K562 (cell line): ENCODE data around the gene BCAS4. TPM values are rescaled to one million over a fixed set of nuclear protein-coding genes. Genes with fewer than 3 reads are reported as not detected.

ENCODE experiments used
- ATAC-seq: fragments of 200-7000 bp; cut with Tn5 transposase; 3 replicates; pipeline ENCODE4 v1.9.1; 2020; ENCODE audit warnings: moderate library complexity
- BruUV-seq: library from RNA; stranded (reverse); fragments of 400-500 nt; replicated peaks from 2 replicates; lab custom pipeline; 2021; lab: Mats Ljungman, UMichigan
- CTCF ChIA-PET: fragments of 300-600 bp; formaldehyde crosslinking; extraction: SDS; loops from one replicate; lab custom pipeline; 2021; ENCODE audit warnings: low intra/inter-chr PET ratio; lab: Yijun Ruan, JAX
- POLR2A ChIA-PET: fragments of 300-600, 350-650 bp; sonication (Branson Sonifier 250); formaldehyde crosslinking; extraction: SDS; loops from one replicate; lab custom pipeline; 2021; ENCODE audit warnings: antibody characterized with exemption, inconsistent platforms; lab: Yijun Ruan, JAX
- DNase-seq, 4 experiments: peaks; one replicate each; pipeline versions ENCODE4 v3.0.0 to v3.0.0-alpha.2; 2011 to 2018; ENCODE audit warnings: low spot score in 3 of 4, mixed read lengths in 3 of 4; ENCODE audit errors: extremely low read depth in 1 of 4
- FAIRE-seq: peaks from 2 replicates; lab custom pipeline; 2011; peaks lifted over from hg19 to GRCh38; lab: Jason Lieb, UNC
- H2AFZ ChIP-seq: 2 replicates; pipeline ENCODE4 v1.6.0; 2011; ENCODE audit warnings: low read depth, low read length, control low read depth, inconsistent platforms
- H3K27ac ChIP-seq: fragments of 200-600 bp; 3 replicates; pipeline ENCODE4 v1.8.0; 2011; ENCODE audit warnings: low read depth, mild to moderate bottlenecking, control low read depth, inconsistent platforms, low read length, moderate library complexity, mixed read lengths; ENCODE audit errors: extremely low read depth
- H3K27me3 ChIP-seq, 2 experiments: fragments of 300-600 bp in 1 of 2; 2 replicates in 1 of 2; 3 replicates in 1 of 2; pipeline versions ENCODE4 v1.6.0 to v1.8.0; 2011; ENCODE audit warnings: inconsistent platforms in 2 of 2, low read length in 2 of 2, mild to moderate bottlenecking in 1 of 2, mixed read lengths in 1 of 2, moderate library complexity in 1 of 2; ENCODE audit not compliant: control insufficient read depth in 2 of 2, insufficient read depth in 2 of 2
- H3K36me3 ChIP-seq: fragments of 300-600 bp; 3 replicates; pipeline ENCODE4 v1.8.0; 2011; ENCODE audit warnings: mild to moderate bottlenecking, low read length, inconsistent platforms; ENCODE audit not compliant: control insufficient read depth, insufficient read depth
- H3K4me1 ChIP-seq, 2 experiments: fragments of 200-600 bp in 1 of 2; replicated peaks in 1 of 2; 2 replicates in 1 of 2; 3 replicates in 1 of 2; pipeline versions ENCODE4 v1.5.1 to v1.8.0; 2011; ENCODE audit warnings: inconsistent platforms in 2 of 2, low read length in 2 of 2, mild to moderate bottlenecking in 1 of 2, mixed read lengths in 1 of 2, moderate library complexity in 1 of 2; ENCODE audit not compliant: control insufficient read depth in 2 of 2, insufficient read depth in 2 of 2
- H3K4me2 ChIP-seq: 2 replicates; pipeline ENCODE4 v1.6.1; 2011; ENCODE audit warnings: low read length, control low read depth, inconsistent platforms, mixed read lengths; ENCODE audit not compliant: insufficient read depth
- H3K4me3 ChIP-seq: fragments of 200-600 bp; sonication (generic), shearing (Covaris generic); 2 replicates; pipeline ENCODE4 v1.5.1; 2016; ENCODE audit warnings: control low read depth, inconsistent platforms
- H3K79me2 ChIP-seq: fragments of 200-600 bp; 3 replicates; pipeline ENCODE4 v1.8.0; 2011; ENCODE audit warnings: low read length, inconsistent platforms; ENCODE audit not compliant: control insufficient read depth, insufficient read depth
- H3K9ac ChIP-seq, 2 experiments: 2 replicates each; pipeline versions ENCODE4 v1.6.0 to v1.6.1; 2011; ENCODE audit warnings: low read depth in 2 of 2, low read length in 2 of 2, control low read depth in 1 of 2, inconsistent platforms in 1 of 2, mild to moderate bottlenecking in 1 of 2, mixed read lengths in 1 of 2; ENCODE audit not compliant: insufficient read depth in 1 of 2
- H3K9me1 ChIP-seq: one replicate; pipeline ENCODE4 v1.6.0; 2011; ENCODE audit warnings: inconsistent platforms, mild to moderate bottlenecking, low read length, moderate library complexity; ENCODE audit not compliant: control insufficient read depth, insufficient read depth
- H3K9me3 ChIP-seq: replicated peaks from 2 replicates; pipeline ENCODE4 v1.5.1; 2011; ENCODE audit warnings: low read depth, low read length, inconsistent platforms; ENCODE audit not compliant: control insufficient read depth, insufficient read depth
- H4K20me1 ChIP-seq: replicated peaks from 2 replicates; pipeline ENCODE4 v1.6.1; 2011; ENCODE audit warnings: low read length, inconsistent platforms, mixed read lengths; ENCODE audit not compliant: control insufficient read depth, insufficient read depth
- BRD4 ChIP-seq: fragments of 200-600 bp; sonication (generic); IDR thresholded peaks from 2 replicates; pipeline ENCODE4 v1.6.1; 2017; ENCODE audit warnings: inconsistent platforms
- CEBPB ChIP-seq: fragments of 450-650 bp; IDR thresholded peaks from 2 replicates; pipeline ENCODE4 v1.6.1; 2016; ENCODE audit warnings: missing genetic modification characterization, missing compliant biosample characterization
- CEBPG ChIP-seq, 3 experiments: fragments of 200-800 bp in 1 of 3; sonication (Bioruptor generic) in 1 of 3; sonication (generic) in 1 of 3; formaldehyde crosslinking in 1 of 3; IDR thresholded peaks in 2 of 3; conservative IDR thresholded peaks in 1 of 3; 2 replicates each; pipeline versions ENCODE4 v1.6.1 to v1.8.0; 2016 to 2022; ENCODE audit warnings: missing compliant biosample characterization in 2 of 3, missing genetic modification characterization in 2 of 3, mild to moderate bottlenecking in 1 of 3, missing genetic modification reagents in 1 of 3
- FOSL1 ChIP-seq: fragments of 200-800 bp; sonication (Bioruptor generic); conservative IDR thresholded peaks from 2 replicates; pipeline ENCODE4 v1.6.1; 2016; ENCODE audit warnings: missing genetic modification characterization, missing compliant biosample characterization
- NFIC ChIP-seq: fragments of 450-650 bp; IDR thresholded peaks from 2 replicates; pipeline ENCODE4 v1.6.1; 2017; ENCODE audit warnings: mild to moderate bottlenecking, inconsistent platforms
- RFX1 ChIP-seq: fragments of 450-650 bp; IDR thresholded peaks from 2 replicates; pipeline ENCODE4 v1.6.1; 2016; ENCODE audit warnings: mild to moderate bottlenecking, moderate library complexity
- STAT5B ChIP-seq: fragments of 250-450 bp; sonication (Bioruptor Pico); IDR thresholded peaks from 2 replicates; pipeline ENCODE4 v1.8.0; 2021; ENCODE audit warnings: mild to moderate bottlenecking, inconsistent platforms
- ZNF589 ChIP-seq: fragments of 200-800 bp; sonication (Bioruptor generic); IDR thresholded peaks from 2 replicates; pipeline ENCODE4 v1.6.1; 2016; ENCODE audit warnings: low read depth, missing genetic modification characterization, missing compliant biosample characterization
- ZNF696 ChIP-seq: fragments of 250-450 bp; sonication (Bioruptor Pico); conservative IDR thresholded peaks from 2 replicates; pipeline ENCODE4 v1.4.0; 2020; ENCODE audit warnings: mild to moderate bottlenecking, moderate library complexity
- WGBS: fragments of 100-300 bp; shearing (Covaris generic); methylation state at CpG from one replicate; pipeline ENCODE4 v1.1.6; 2016; ENCODE audit warnings: low coverage, mixed read lengths; ENCODE audit not compliant: insufficient coverage; ENCODE audit errors: missing lambda C conversion rate; 5-methylcytosine and 5-hydroxymethylcytosine counted together
- in situ Hi-C: fragments of 300-500 bp; cut with MboI; formaldehyde crosslinking; loops from 4 replicates; pipeline ENCODE4 v1.15.0; 2018; ENCODE audit warnings: inconsistent platforms, mixed read lengths
- intact Hi-C: fragments of 100-400 bp; cut with micrococcal nuclease; formaldehyde crosslinking; loops from 2 replicates; pipeline ENCODE4 v1.14.2; 2022
- polyA plus RNA-seq, 8 experiments: library from polyadenylated mRNA; depleted of rRNA in 4 of 8; stranded (reverse) in 5 of 8; unstranded in 3 of 8; fragments of >200 nt; fragmentation: Nextera tagmentation in 2 of 8; fragmentation: Illumina TruSeq in 1 of 8; extraction: Ambion mirVana in 2 of 8; extraction: Trizol in 1 of 8; gene quantifications; 2 replicates each; pipeline versions ENCODE4 v1.2.1 to v1.2.3, GENCODE V29; 2011 to 2014; ENCODE audit warnings: inconsistent platforms in 1 of 8, missing spikeins in 1 of 8
- total RNA-seq, 7 experiments: library from RNA; depleted of rRNA in 6 of 7; stranded (reverse); fragments of >200 nt in 6 of 7; fragmentation: Illumina TruSeq in 2 of 7; extraction: Trizol in 2 of 7; gene quantifications; 2 replicates each; pipeline versions ENCODE4 v1.2.1 to v1.2.3, GENCODE V29; 2011 to 2021; ENCODE audit warnings: low replicate concordance in 1 of 7
- TF ChIP-seq, protein P1 (sequence below): fragments of 250-450 bp; sonication (Bioruptor Pico); IDR thresholded peaks from 2 replicates; pipeline ENCODE4 v1.4.0; 2020; ENCODE audit warnings: mild to moderate bottlenecking, moderate library complexity
- TF ChIP-seq, protein P2 (sequence below): fragments of 250-450 bp; sonication (Bioruptor Pico); IDR thresholded peaks from 2 replicates; pipeline ENCODE4 v1.4.0; 2020; ENCODE audit warnings: mild to moderate bottlenecking, moderate library complexity

The BCAS4 gene
- total and polyA plus RNA-seq, 9 of the 15 experiments (the other 6 are each of a cell fraction or from before 2014, with no cell fraction given): 0.15 to 2.3 (median 0.47) TPM

DNA sequence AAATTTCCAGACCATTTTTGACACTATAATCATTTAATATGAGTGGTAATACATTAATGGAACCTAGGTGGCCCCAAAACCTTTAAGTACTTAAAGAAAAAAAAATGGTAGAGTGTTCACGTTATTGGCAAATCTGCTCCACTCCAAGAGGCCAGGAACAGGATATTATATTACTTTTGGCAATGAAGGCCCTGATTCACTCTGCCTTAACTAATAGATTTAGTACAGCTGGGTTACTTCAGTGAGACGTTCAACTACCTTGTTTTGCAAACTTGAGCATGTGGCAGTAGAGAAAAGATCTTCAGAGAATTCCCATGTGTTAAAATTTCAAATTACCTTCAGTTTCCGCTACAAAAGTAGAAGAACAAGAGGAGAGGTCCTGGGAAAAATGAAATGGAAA lies 123.5 kb downstream of the BCAS4 start (continued):
- TF ChIP-seq, protein P1, sequence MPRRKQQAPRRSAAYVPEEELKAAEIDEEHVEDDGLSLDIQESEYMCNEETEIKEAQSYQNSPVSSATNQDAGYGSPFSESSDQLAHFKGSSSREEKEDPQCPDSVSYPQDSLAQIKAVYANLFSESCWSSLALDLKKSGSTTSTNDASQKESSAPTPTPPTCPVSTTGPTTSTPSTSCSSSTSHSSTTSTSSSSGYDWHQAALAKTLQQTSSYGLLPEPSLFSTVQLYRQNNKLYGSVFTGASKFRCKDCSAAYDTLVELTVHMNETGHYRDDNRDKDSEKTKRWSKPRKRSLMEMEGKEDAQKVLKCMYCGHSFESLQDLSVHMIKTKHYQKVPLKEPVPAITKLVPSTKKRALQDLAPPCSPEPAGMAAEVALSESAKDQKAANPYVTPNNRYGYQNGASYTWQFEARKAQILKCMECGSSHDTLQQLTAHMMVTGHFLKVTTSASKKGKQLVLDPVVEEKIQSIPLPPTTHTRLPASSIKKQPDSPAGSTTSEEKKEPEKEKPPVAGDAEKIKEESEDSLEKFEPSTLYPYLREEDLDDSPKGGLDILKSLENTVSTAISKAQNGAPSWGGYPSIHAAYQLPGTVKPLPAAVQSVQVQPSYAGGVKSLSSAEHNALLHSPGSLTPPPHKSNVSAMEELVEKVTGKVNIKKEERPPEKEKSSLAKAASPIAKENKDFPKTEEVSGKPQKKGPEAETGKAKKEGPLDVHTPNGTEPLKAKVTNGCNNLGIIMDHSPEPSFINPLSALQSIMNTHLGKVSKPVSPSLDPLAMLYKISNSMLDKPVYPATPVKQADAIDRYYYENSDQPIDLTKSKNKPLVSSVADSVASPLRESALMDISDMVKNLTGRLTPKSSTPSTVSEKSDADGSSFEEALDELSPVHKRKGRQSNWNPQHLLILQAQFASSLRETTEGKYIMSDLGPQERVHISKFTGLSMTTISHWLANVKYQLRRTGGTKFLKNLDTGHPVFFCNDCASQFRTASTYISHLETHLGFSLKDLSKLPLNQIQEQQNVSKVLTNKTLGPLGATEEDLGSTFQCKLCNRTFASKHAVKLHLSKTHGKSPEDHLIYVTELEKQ (CRISPR knock-in tag): no peak
- TF ChIP-seq BRD4: no peak
- no peak for TF ChIP-seq STAT5B (CRISPR knock-in tag)

DNA sequence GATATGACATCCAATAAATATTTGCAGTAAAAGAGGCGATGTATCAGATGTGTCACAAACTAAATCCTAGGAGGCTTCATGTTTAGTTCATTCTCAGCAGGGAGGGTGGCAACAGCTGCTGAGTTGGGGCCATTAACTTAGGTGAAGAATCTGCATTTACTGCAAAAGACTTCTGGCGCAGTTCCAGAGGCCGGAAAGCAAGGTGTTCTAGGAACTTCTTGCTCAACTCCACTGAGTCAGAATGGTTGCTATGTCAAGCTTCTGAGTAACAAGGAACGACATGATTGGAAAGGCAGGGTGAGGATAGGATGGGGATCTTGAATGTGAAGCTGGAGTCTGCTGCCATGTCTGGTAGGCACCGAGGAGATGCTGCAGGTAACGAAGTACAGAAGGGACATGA lies 124.7 kb downstream of the BCAS4 start:
- CTCF ChIA-PET: no interaction called here
- BruUV-seq: no TSS peak
- peaks cover 98% of the 10 kb centered on the region for H3K79me2 ChIP-seq
- no peak overlapping the region for H3K4me2 ChIP-seq
- no peak overlapping the region for H3K4me3 ChIP-seq
- H3K27ac ChIP-seq: no peak overlapping the region
- H2AFZ ChIP-seq: no peak overlapping the region
- FAIRE-seq (no peak), ATAC-seq (no peak), DNase-seq (peak in 1 of 4 experiments; percentile 55)
- POLR2A ChIA-PET: interaction anchor here (0.6 to 3.0 kb wide), 9 partner anchors 8 to 744 kb away, joined by 3 to 25 read pairs (median 6); partner anchors contain the start of gene ADNP
- peaks cover 0 to 36% of the 10 kb centered on the region in 2 experiments; a peak in 3 of 5 replicates for H3K4me1 ChIP-seq
- H3K9ac ChIP-seq: no peak overlapping the region
- H3K9me1 ChIP-seq: no peaks in the 10 kb centered on the region
- WGBS: 67% methylated on average over 6 of the region's 6 CpGs
- peaks cover 49% of the 10 kb centered on the region for H4K20me1 ChIP-seq
- peaks cover 87% of the 10 kb centered on the region for H3K36me3 ChIP-seq
- TF ChIP-seq, protein P2, sequence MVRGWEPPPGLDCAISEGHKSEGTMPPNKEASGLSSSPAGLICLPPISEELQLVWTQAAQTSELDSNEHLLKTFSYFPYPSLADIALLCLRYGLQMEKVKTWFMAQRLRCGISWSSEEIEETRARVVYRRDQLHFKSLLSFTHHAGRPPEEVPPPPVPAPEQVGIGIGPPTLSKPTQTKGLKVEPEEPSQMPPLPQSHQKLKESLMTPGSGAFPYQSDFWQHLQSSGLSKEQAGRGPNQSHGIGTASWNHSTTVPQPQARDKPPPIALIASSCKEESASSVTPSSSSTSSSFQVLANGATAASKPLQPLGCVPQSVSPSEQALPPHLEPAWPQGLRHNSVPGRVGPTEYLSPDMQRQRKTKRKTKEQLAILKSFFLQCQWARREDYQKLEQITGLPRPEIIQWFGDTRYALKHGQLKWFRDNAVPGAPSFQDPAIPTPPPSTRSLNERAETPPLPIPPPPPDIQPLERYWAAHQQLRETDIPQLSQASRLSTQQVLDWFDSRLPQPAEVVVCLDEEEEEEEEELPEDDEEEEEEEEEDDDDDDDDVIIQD (CRISPR knock-in tag): no peak
- TF ChIP-seq CEBPG (CRISPR knock-in tag; IDR thresholded peaks at IDR 0.05): no peak
- TF ChIP-seq CEBPG (tag; conservative IDR thresholded peaks at IDR 0.05 in 1 of 2, IDR thresholded peaks at IDR 0.05 in 1 of 2): peak in 1 of 2 experiments; percentile 25; a peak in 2 of 4 replicates
- no peak for TF ChIP-seq ZNF696 (CRISPR knock-in tag)
- TF ChIP-seq CEBPB: peak; percentile 77
- no peak for TF ChIP-seq ZNF589
- TF ChIP-seq RFX1: peak; percentile 45
- TF ChIP-seq NFIC: peak; percentile 87
- peak; percentile 43; the same call in 1 of the 2 replicates for TF ChIP-seq FOSL1 (tag)
- TF ChIP-seq, all 486 proteins: peak for 5
- intact Hi-C loops: no loop called here
- Histone ChIP-seq H3K9me3 (no peaks in the 10 kb centered on the region), H3K27me3 (no peaks in the 10 kb centered on the region)
- in situ Hi-C loops: no loop called here
